HUES48 (cell line): ENCODE results near the gene PIM3.
"Not testable (repeated sequence)": the region's sequence is repeated elsewhere in the genome, so short reads cannot be mapped to it uniquely, and the experiment has no call there.

Experiments used
- H3K27ac ChIP-seq: one replicate; pipeline ENCODE4 v1.7.0; 2013; ENCODE audit warnings: low read depth, low read length, inconsistent platforms
- H3K27me3 ChIP-seq: 2 replicates; pipeline ENCODE4 v1.6.1; 2013; ENCODE audit warnings: mild to moderate bottlenecking, low read length; ENCODE audit not compliant: control insufficient read depth, insufficient read depth
- H3K36me3 ChIP-seq: 2 replicates; pipeline ENCODE4 v1.6.1; 2013; ENCODE audit warnings: low read length; ENCODE audit not compliant: control insufficient read depth, insufficient read depth
- H3K4me1 ChIP-seq: 2 replicates; pipeline ENCODE4 v1.6.1; 2013; ENCODE audit warnings: mild to moderate bottlenecking, low read length; ENCODE audit not compliant: control insufficient read depth, insufficient read depth
- H3K4me3 ChIP-seq: 2 replicates; pipeline ENCODE4 v1.5.1; 2013; ENCODE audit warnings: mild to moderate bottlenecking, low read depth, low read length
- H3K9ac ChIP-seq: 2 replicates; pipeline ENCODE4 v1.6.1; 2013; ENCODE audit warnings: mild to moderate bottlenecking, low read depth, low read length, moderate library complexity
- H3K9me3 ChIP-seq: 2 replicates; pipeline ENCODE4 v1.6.1; 2013; ENCODE audit warnings: low read length; ENCODE audit not compliant: control insufficient read depth, insufficient read depth

The PIM3 gene

GRCh38 chr22:49945042-49945794, 15.4 kb upstream of the PIM3 start:
- not testable (repeated sequence) for H3K27me3 ChIP-seq, H3K27ac ChIP-seq, H3K36me3 ChIP-seq, H3K4me3 ChIP-seq, H3K9me3 ChIP-seq, H3K9ac ChIP-seq
- H3K4me1 ChIP-seq = peaks cover 12% of the 10 kb centered on the region

- Histone ChIP-seq H3K9me3 (no peaks in the 10 kb centered on the region), H3K9ac (no peak overlapping the region), H3K36me3 (no peaks in the 10 kb centered on the region), H3K27me3 (no peaks in the 10 kb centered on the region), H3K4me1 (peaks cover 12% of the 10 kb centered on the region), H3K4me3 (no peak overlapping the region), H3K27ac (no peak overlapping the region)
Measured at GRCh38 chr22:49946612-49947295, 13.8 kb upstream of the PIM3 start.

- H3K4me1 ChIP-seq = peaks cover 12% of the 10 kb centered on the region
- no peak overlapping the region for H3K4me3 ChIP-seq
- no peak overlapping the region for H3K27ac ChIP-seq
- H3K36me3 ChIP-seq = no peaks in the 10 kb centered on the region
- no peaks in the 10 kb centered on the region for H3K9me3 ChIP-seq
- no peaks in the 10 kb centered on the region for H3K27me3 ChIP-seq
- no peak overlapping the region for H3K9ac ChIP-seq
Measured at GRCh38 chr22:49947296-49947622, 13.3 kb upstream of the PIM3 start.

- Histone ChIP-seq H3K27me3 (no peaks in the 10 kb centered on the region), H3K9me3 (no peaks in the 10 kb centered on the region), H3K36me3 (no peaks in the 10 kb centered on the region), H3K27ac (no peak overlapping the region), H3K9ac (no peak overlapping the region), H3K4me1 (peaks cover 12% of the 10 kb centered on the region), H3K4me3 (no peak overlapping the region)
Measured at GRCh38 chr22:49948116-49948957, 12.2 kb upstream of the PIM3 start.

GRCh38 chr22:49948958-49949913, 11.3 kb upstream of the PIM3 start:
- Histone ChIP-seq H3K4me3 (no peak overlapping the region), H3K27me3 (no peaks in the 10 kb centered on the region), H3K36me3 (no peaks in the 10 kb centered on the region), H3K4me1 (peaks cover 12% of the 10 kb centered on the region), H3K27ac (no peak overlapping the region), H3K9ac (no peak overlapping the region), H3K9me3 (no peaks in the 10 kb centered on the region)

GRCh38 chr22:49949914-49950292, 10.7 kb upstream of the PIM3 start:
- peaks cover 12% of the 10 kb centered on the region for H3K4me1 ChIP-seq
- no peaks in the 10 kb centered on the region for H3K36me3 ChIP-seq
- no peaks in the 10 kb centered on the region for H3K9me3 ChIP-seq
- H3K9ac ChIP-seq = no peak overlapping the region
- no peaks in the 10 kb centered on the region for H3K27me3 ChIP-seq
- H3K4me3 ChIP-seq = no peak overlapping the region
- H3K27ac ChIP-seq = no peak overlapping the region

GRCh38 chr22:49950396-49950994, 10.1 kb upstream of the PIM3 start:
- H3K9me3 ChIP-seq = no peaks in the 10 kb centered on the region
- no peaks in the 10 kb centered on the region for H3K27me3 ChIP-seq
- H3K9ac ChIP-seq = no peak overlapping the region
- H3K36me3 ChIP-seq = no peaks in the 10 kb centered on the region
- no peak overlapping the region for H3K27ac ChIP-seq
- H3K4me1 ChIP-seq = peaks cover 12% of the 10 kb centered on the region
- no peak overlapping the region for H3K4me3 ChIP-seq

- no peaks in the 10 kb centered on the region for H3K36me3 ChIP-seq
- no peaks in the 10 kb centered on the region for H3K9me3 ChIP-seq
- no peak overlapping the region for H3K27ac ChIP-seq
- no peaks in the 10 kb centered on the region for H3K27me3 ChIP-seq
- no peak overlapping the region for H3K9ac ChIP-seq
- H3K4me1 ChIP-seq = peaks cover 12% of the 10 kb centered on the region
- H3K4me3 ChIP-seq = no peak overlapping the region
Measured at GRCh38 chr22:49951000-49951677, 9.4 kb upstream of the PIM3 start.

GRCh38 chr22:49951678-49951985, 8.9 kb upstream of the PIM3 start:
- Histone ChIP-seq H3K9me3 (no peaks in the 10 kb centered on the region), H3K27ac (no peak overlapping the region), H3K4me3 (no peak overlapping the region), H3K27me3 (no peaks in the 10 kb centered on the region), H3K36me3 (no peaks in the 10 kb centered on the region), H3K9ac (no peak overlapping the region), H3K4me1 (peaks cover 9% of the 10 kb centered on the region; the same call in 1 of the 2 replicates)
